Right lung (tissue), 10 donors: ENCODE data around the gene PCMTD2. TPM values are rescaled to one million over a fixed set of nuclear protein-coding genes. Genes with fewer than 3 reads are reported as not detected.
A peak's percentile ranks its signal among the peaks of the same experiment; 100 is the strongest.

Experiments
- DNase-seq, 2 donors: peaks; one replicate each; pipeline ENCODE4 v3.0.0-alpha.2; 2013
- long read RNA-seq, 8 donors: transcript quantifications; one replicate each; lab custom pipeline, GENCODE V29; 2026
- polyA plus RNA-seq, 5 donors: library from polyadenylated mRNA; unstranded; fragments of 120-200 nt; gene quantifications; one replicate each; pipeline versions ENCODE4 v1.2.1 to v1.2.3, GENCODE V29; 2013; ENCODE audit warnings: inconsistent platforms in 1 of 5, low replicate concordance in 1 of 5; ENCODE audit not compliant: insufficient read length in 5 of 5, insufficient read depth in 1 of 5

Gene PCMTD2
- polyA plus RNA-seq: 100 to 1,000 TPM in 4 of 5 donors, 10 to 100 TPM in 1; 86.2 to 166 (median 138) TPM
- long read RNA-seq, donor 1, transcript PCMTD2-203 (6 exons, 3,843 nt): major isoform, 21 of 31 reads
- long read RNA-seq, donor 1, partial matches to known transcripts: 7 of 31 reads
- long read RNA-seq, donor 1, other reads (novel, unspliced or antisense): 0 of 31 reads
- long read RNA-seq, donor 2, transcript PCMTD2-203 (6 exons, 3,843 nt): major isoform, 8 of 9 reads
- long read RNA-seq, donor 2, partial matches to known transcripts: 0 of 9 reads
- long read RNA-seq, donor 2, other reads (novel, unspliced or antisense): 0 of 9 reads
- long read RNA-seq, donor 3, transcript PCMTD2-203 (6 exons, 3,843 nt): major isoform, 14 of 20 reads
- long read RNA-seq, donor 3, partial matches to known transcripts: 5 of 20 reads
- long read RNA-seq, donor 3, other reads (novel, unspliced or antisense): 0 of 20 reads
- long read RNA-seq, donor 4, transcript PCMTD2-203 (6 exons, 3,843 nt): major isoform, 10 of 20 reads
- long read RNA-seq, donor 4, partial matches to known transcripts: 9 of 20 reads
- long read RNA-seq, donor 4, other reads (novel, unspliced or antisense): 0 of 20 reads
- long read RNA-seq, donor 5, transcript PCMTD2-203 (6 exons, 3,843 nt): major isoform, 10 of 18 reads
- long read RNA-seq, donor 5, partial matches to known transcripts: 8 of 18 reads
- long read RNA-seq, donor 5, other reads (novel, unspliced or antisense): 0 of 18 reads
- long read RNA-seq, donor 6, transcript PCMTD2-203 (6 exons, 3,843 nt): major isoform, 17 of 20 reads
- long read RNA-seq, donor 6, partial matches to known transcripts: 0 of 20 reads
- long read RNA-seq, donor 6, other reads (novel, unspliced or antisense): 0 of 20 reads
- long read RNA-seq, donor 7, transcript PCMTD2-203 (6 exons, 3,843 nt): major isoform, 12 of 103 reads
- long read RNA-seq, donor 7, partial matches to known transcripts: 91 of 103 reads
- long read RNA-seq, donor 7, other reads (novel, unspliced or antisense): 0 of 103 reads
- long read RNA-seq, donor 8, partial matches to known transcripts: 7 of 11 reads
- long read RNA-seq, donor 8, other reads (novel, unspliced or antisense): 0 of 11 reads

GRCh38 chr20:64255361-64256281, at the start of gene PCMTD2:
PCMTD2 (plus strand) TSS chr20:64255748; CDS start chr20:64259966, 4,218 bp downstream.
- DNase-seq: peak; percentile 84

GRCh38 chr20:64206614-64207013, 48.9 kb upstream of the PCMTD2 start:
- no peak for DNase-seq

GRCh38 chr20:64207641-64208590, 47.6 kb upstream of the PCMTD2 start:
- DNase-seq: no peak

GRCh38 chr20:64209148-64209547, 46.4 kb upstream of the PCMTD2 start:
- DNase-seq: no peak

- DNase-seq: no peak
Observed at GRCh38 chr20:64210656-64211369, 44.7 kb upstream of the PCMTD2 start.

GRCh38 chr20:64211874-64212658, 43.5 kb upstream of the PCMTD2 start:
- DNase-seq: peak in 1 of 2 donors; percentile 36

GRCh38 chr20:64212755-64213154, 42.8 kb upstream of the PCMTD2 start:
- peak; percentile 75 to 82 for DNase-seq

- no peak for DNase-seq
Observed at GRCh38 chr20:64214113-64214512, 41.4 kb upstream of the PCMTD2 start.

GRCh38 chr20:64214952-64215351, 40.6 kb upstream of the PCMTD2 start:
- DNase-seq: no peak

GRCh38 chr20:64216036-64216435, 39.5 kb upstream of the PCMTD2 start:
- no peak for DNase-seq

GRCh38 chr20:64216910-64217309, 38.6 kb upstream of the PCMTD2 start:
- DNase-seq: no peak

- DNase-seq: no peak
Observed at GRCh38 chr20:64217539-64218221, 37.9 kb upstream of the PCMTD2 start.

- no peak for DNase-seq
Observed at GRCh38 chr20:64219202-64219601, 36.3 kb upstream of the PCMTD2 start.

- DNase-seq: no peak
Observed at GRCh38 chr20:64219730-64220129, 35.8 kb upstream of the PCMTD2 start.

GRCh38 chr20:64220420-64220819, 35.1 kb upstream of the PCMTD2 start:
- DNase-seq: no peak

- DNase-seq: no peak
Observed at GRCh38 chr20:64220891-64221527, 34.5 kb upstream of the PCMTD2 start.

GRCh38 chr20:64222291-64222735, 33.2 kb upstream of the PCMTD2 start:
- DNase-seq: no peak
